ENCODE results near the gene ENTPD8.

ENTPD8 gene

DNA sequence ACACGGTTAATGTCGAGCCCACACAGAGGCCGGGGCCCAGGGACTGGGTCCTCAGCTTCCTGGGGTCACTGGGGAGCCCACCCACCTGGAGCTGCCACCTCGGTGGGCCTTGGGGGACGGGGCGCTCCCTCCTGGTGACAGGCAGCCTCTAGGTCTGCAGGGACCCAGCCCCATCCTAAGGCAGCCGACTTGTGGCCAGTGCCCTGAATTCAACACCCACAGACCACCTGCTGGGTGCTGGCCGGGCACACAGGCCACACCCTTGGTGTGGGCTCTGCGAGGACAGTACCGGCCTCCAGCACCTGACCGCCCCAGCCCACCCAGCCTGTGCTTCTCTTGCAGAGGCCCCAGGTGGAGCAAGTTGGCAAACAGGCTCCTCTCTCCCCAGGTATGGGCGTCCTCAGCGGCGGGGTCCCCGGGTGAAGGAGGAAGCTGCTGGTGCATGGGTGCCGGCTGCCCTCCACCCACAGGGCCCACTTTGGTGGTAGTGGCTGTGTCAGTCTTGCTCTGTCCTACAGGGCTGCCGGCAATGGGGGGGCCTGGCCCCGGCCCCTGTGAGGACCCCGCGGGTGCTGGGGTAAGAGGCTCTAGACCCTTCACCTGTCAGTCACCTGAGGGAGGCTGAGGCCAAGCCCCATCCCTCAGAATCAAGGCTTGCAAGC, 8.3 kb downstream of the ENTPD8 start:
- ATAC-seq (ENCODE audit: low read depth) (no peak), DNase-seq (ENCODE audit: low spot score) (peak; percentile 69)
- H3K36me3 ChIP-seq (ENCODE audit: low read depth), result no peaks in the 10 kb centered on the region
- H3K4me3 ChIP-seq (ENCODE audit: severe bottlenecking), result no peak overlapping the region
- H3K4me1 ChIP-seq (ENCODE audit: insufficient read depth, poor library complexity, severe bottlenecking), result peaks cover 10% of the 10 kb centered on the region
- no peaks in the 10 kb centered on the region for H3K9me3 ChIP-seq (ENCODE audit: severe bottlenecking)
- H3K27me3 ChIP-seq (ENCODE audit: insufficient read depth, poor library complexity, severe bottlenecking), result no peaks in the 10 kb centered on the region
- TF ChIP-seq, protein P1, sequence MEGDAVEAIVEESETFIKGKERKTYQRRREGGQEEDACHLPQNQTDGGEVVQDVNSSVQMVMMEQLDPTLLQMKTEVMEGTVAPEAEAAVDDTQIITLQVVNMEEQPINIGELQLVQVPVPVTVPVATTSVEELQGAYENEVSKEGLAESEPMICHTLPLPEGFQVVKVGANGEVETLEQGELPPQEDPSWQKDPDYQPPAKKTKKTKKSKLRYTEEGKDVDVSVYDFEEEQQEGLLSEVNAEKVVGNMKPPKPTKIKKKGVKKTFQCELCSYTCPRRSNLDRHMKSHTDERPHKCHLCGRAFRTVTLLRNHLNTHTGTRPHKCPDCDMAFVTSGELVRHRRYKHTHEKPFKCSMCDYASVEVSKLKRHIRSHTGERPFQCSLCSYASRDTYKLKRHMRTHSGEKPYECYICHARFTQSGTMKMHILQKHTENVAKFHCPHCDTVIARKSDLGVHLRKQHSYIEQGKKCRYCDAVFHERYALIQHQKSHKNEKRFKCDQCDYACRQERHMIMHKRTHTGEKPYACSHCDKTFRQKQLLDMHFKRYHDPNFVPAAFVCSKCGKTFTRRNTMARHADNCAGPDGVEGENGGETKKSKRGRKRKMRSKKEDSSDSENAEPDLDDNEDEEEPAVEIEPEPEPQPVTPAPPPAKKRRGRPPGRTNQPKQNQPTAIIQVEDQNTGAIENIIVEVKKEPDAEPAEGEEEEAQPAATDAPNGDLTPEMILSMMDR (IDR thresholded peaks at IDR 0.05; ENCODE audit: poor library complexity, severe bottlenecking), result no peak
- H3K27ac ChIP-seq (ENCODE audit: poor library complexity, severe bottlenecking), result no peak overlapping the region

DNA sequence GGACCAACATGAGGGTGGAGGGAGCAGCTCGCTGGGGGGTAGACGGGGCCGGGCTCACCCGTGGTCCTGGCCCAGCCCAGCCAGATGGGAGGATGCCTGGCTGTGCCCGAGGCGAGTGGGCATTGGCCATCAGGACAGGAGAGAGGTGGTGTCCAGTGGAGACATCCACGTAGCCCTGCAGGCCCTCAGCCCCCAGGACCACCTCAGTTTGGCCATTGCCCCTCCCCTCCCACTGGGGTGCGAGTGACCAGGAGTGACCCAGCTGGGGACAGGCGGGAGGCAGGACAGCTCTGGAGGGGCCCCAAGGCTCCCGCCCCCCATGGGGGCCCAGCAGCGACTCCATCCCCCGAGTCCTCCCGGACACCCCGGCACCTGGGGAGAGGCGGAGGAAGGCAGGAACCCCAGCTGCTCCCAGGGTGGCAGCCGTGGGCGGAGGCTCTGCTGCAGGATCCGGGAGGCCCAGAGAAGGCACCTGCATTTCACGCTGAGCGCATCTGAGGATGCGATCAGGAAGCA, 9.7 kb downstream of the ENTPD8 start:
- no peaks in the 10 kb centered on the region for H3K27me3 ChIP-seq (ENCODE audit: insufficient read depth, poor library complexity, severe bottlenecking)
- TF ChIP-seq, protein P1 (IDR thresholded peaks at IDR 0.05; ENCODE audit: poor library complexity, severe bottlenecking), result no peak
- no peaks in the 10 kb centered on the region for H3K36me3 ChIP-seq (ENCODE audit: low read depth)
- H3K4me1 ChIP-seq (ENCODE audit: insufficient read depth, poor library complexity, severe bottlenecking), result peaks cover 10% of the 10 kb centered on the region
- DNase-seq (ENCODE audit: low spot score) (no peak), ATAC-seq (ENCODE audit: low read depth) (no peak)
- no peak overlapping the region for H3K27ac ChIP-seq (ENCODE audit: poor library complexity, severe bottlenecking)
- no peak overlapping the region for H3K4me3 ChIP-seq (ENCODE audit: severe bottlenecking)
- no peaks in the 10 kb centered on the region for H3K9me3 ChIP-seq (ENCODE audit: severe bottlenecking)

DNA sequence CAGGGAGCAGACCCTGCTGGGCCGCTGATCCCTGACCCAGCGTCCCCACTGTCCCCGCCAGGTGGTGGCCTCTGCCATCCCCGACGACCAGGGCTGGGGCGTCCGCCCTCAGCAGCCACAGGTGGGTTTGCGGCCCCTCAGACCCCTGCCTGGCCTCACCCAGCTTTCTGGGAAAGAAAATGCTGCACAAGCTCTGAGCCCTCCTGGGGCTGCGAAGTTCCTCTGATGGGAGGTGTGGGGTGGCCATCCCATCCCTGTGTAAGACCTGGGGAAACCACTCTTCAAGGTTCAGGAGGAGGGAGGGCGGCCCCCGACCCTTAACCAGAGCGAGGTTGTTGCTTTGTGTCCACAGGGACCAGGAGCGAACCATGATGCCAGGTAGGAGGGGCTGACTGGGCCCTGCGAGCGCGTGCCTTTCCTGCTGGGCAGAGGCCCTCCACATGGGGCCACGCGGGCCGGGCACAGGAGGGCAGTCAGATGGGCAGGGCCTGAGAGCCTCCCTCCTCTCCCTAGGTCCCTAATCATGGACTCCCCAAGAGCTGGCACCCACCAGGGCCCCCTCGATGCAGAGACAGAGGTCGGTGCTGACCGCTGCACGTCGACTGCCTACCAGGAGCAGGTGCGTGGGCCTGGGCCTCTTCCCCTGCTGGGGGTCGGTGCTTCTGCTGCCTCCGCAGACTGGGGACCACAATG, 10.3 kb downstream of the ENTPD8 start:
- H3K4me3 ChIP-seq (ENCODE audit: severe bottlenecking), result no peak overlapping the region
- H3K27me3 ChIP-seq (ENCODE audit: insufficient read depth, poor library complexity, severe bottlenecking), result no peaks in the 10 kb centered on the region
- no peak overlapping the region for H3K27ac ChIP-seq (ENCODE audit: poor library complexity, severe bottlenecking)
- no peaks in the 10 kb centered on the region for H3K36me3 ChIP-seq (ENCODE audit: low read depth)
- no peaks in the 10 kb centered on the region for H3K9me3 ChIP-seq (ENCODE audit: severe bottlenecking)
- no peak for ATAC-seq (ENCODE audit: low read depth)
- H3K4me1 ChIP-seq (ENCODE audit: insufficient read depth, poor library complexity, severe bottlenecking), result peaks cover 4% of the 10 kb centered on the region
- no peak for DNase-seq (ENCODE audit: low spot score)
- TF ChIP-seq, protein P1 (IDR thresholded peaks at IDR 0.05; ENCODE audit: poor library complexity, severe bottlenecking), result no peak

DNA sequence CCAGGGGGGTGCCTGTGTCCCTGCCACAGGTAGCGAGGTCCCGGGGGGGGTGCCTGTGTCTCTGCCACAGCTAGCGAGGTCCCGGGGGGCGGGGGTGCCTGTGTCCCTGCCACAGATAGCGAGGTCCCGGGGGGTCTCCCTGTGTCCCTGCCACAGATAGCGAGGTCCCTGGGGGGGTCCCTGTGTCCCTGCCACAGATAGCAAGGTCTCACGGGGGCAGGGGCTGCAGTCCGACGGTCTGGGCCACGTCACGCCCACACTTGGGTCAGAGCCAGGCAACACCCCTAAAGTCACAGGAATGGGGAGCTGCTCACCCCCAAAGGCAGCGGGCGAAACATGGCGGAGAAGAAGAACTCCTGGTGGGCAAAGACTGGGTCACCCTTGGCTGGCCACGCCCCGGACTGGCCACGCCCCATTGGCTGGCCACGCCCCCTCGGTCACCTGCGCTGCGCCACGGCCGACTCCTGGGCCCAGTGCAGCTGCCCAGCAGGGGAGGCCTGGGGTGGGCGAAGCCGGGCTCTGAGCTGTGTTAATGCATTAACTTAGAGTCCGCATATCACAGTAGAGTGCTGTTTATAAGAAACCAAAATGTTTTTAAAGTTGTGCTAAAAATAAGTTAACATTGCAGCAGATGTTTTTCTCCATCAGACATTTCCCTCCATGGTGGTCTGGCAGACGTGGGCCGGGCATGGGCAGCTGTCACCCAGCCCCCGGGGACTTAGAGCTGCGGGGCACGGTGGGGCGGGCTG, 11.0 kb downstream of the ENTPD8 start:
- Histone ChIP-seq H3K4me1 (ENCODE audit: insufficient read depth, poor library complexity, severe bottlenecking) (peaks cover 8% of the 10 kb centered on the region), H3K36me3 (ENCODE audit: low read depth) (no peaks in the 10 kb centered on the region), H3K9me3 (ENCODE audit: severe bottlenecking) (no peaks in the 10 kb centered on the region), H3K27me3 (ENCODE audit: insufficient read depth, poor library complexity, severe bottlenecking) (no peaks in the 10 kb centered on the region), H3K27ac (ENCODE audit: poor library complexity, severe bottlenecking) (no peak overlapping the region), H3K4me3 (ENCODE audit: severe bottlenecking) (no peak overlapping the region)
- ATAC-seq (ENCODE audit: low read depth) (no peak), DNase-seq (ENCODE audit: low spot score) (no peak)
- TF ChIP-seq, protein P1 (IDR thresholded peaks at IDR 0.05; ENCODE audit: poor library complexity, severe bottlenecking), result no peak
